Prostate gland (tissue), 2 donors: ENCODE results near the gene GBP3. TPM values are rescaled to one million over a fixed set of nuclear protein-coding genes. Genes with fewer than 3 reads are reported as not detected.

Experiments used
- DNase-seq: peaks from one replicate; pipeline ENCODE4 v3.0.0-alpha.2; 2019; ENCODE audit warnings: low spot score
- H3K27ac ChIP-seq, 2 donors: fragments of 200-600 bp; sonication (generic); 2 replicates each; pipeline ENCODE4 v1.5.1; 2017 to 2019
- H3K27me3 ChIP-seq: fragments of 200-600 bp; sonication (generic); replicated peaks from 2 replicates; pipeline ENCODE4 v1.5.1; 2019; ENCODE audit not compliant: insufficient read depth
- H3K36me3 ChIP-seq, 2 donors: fragments of 200-600 bp; sonication (generic); 1 replicate in 1 of 2; 2 replicates in 1 of 2; pipeline versions ENCODE4 v1.5.1 to v1.8.1; 2017 to 2019
- H3K4me1 ChIP-seq: fragments of 200-600 bp; sonication (generic); replicated peaks from 2 replicates; pipeline ENCODE4 v1.5.1; 2019
- H3K4me3 ChIP-seq, 2 donors: fragments of 200-600 bp; sonication (generic); 2 replicates each; pipeline ENCODE4 v1.5.1; 2017 to 2019
- H3K9me3 ChIP-seq: fragments of 200-600 bp; sonication (generic); 2 replicates; pipeline ENCODE4 v1.5.1; 2017
- CTCF ChIP-seq, 4 experiments: fragments of 200-600 bp in 2 of 4; fragments of 450-650 bp in 2 of 4; sonication (generic) in 2 of 4; IDR thresholded peaks; 1 replicate in 3 of 4; 2 replicates in 1 of 4; pipeline ENCODE4 v1.5.1; 2016 to 2019; ENCODE audit warnings: antibody characterized with exemption in 4 of 4, mild to moderate bottlenecking in 2 of 4, moderate library complexity in 2 of 4
- POLR2A ChIP-seq: fragments of 450-650 bp; IDR thresholded peaks from one replicate; pipeline ENCODE4 v1.6.1; 2016; ENCODE audit warnings: antibody characterized with exemption, mild to moderate bottlenecking
- POLR2AphosphoS5 ChIP-seq: sonication (generic); formaldehyde crosslinking; IDR thresholded peaks from one replicate; pipeline ENCODE4 v1.6.1; 2017; ENCODE audit warnings: antibody characterized with exemption
- WGBS: methylation state at CpG from one replicate; pipeline ENCODE4 v1.1.5; 2018; 5-methylcytosine and 5-hydroxymethylcytosine counted together
- intact Hi-C: fragments of 100-400 bp; cut with DNase I; formaldehyde crosslinking; loops from one replicate; pipeline ENCODE4 v1.14.2; 2022
- total RNA-seq, 2 donors: library from RNA; depleted of rRNA; stranded (reverse); fragments of >200 nt; gene quantifications; one replicate each; pipeline ENCODE4 v1.1.0, GENCODE V29; 2016

Gene GBP3
- total RNA-seq, 2 donors from 2014 or later = 15.8 to 32.7 TPM

GRCh38 chr1:89043940-89044339, 21.3 kb upstream of the GBP3 start:
- Histone ChIP-seq H3K27me3 (no peaks in the 10 kb centered on the region), H3K4me3 (no peak overlapping the region), H3K36me3 (no peaks in the 10 kb centered on the region), H3K9me3 (no peaks in the 10 kb centered on the region), H3K4me1 (no peaks in the 10 kb centered on the region), H3K27ac (no peak overlapping the region)
- TF ChIP-seq POLR2AphosphoS5 (no peak), CTCF (IDR thresholded peaks at IDR 0.05) (no peak), POLR2A (no peak)
- no peak for DNase-seq
- 83% methylated on average over 5 of the region's 5 CpGs for WGBS
- intact Hi-C loops = no loop called here

GRCh38 chr1:89042491-89042890, 19.8 kb upstream of the GBP3 start:
- Histone ChIP-seq H3K36me3 (no peaks in the 10 kb centered on the region), H3K27me3 (no peaks in the 10 kb centered on the region), H3K27ac (no peak overlapping the region), H3K9me3 (no peaks in the 10 kb centered on the region), H3K4me3 (no peak overlapping the region), H3K4me1 (no peaks in the 10 kb centered on the region)
- DNase-seq = no peak
- intact Hi-C loops = no loop called here
- 99% methylated on average over 7 of the region's 7 CpGs for WGBS
- no peak for TF ChIP-seq CTCF (IDR thresholded peaks at IDR 0.05)

GRCh38 chr1:89041721-89042120, 19.1 kb upstream of the GBP3 start:
- H3K36me3 ChIP-seq = no peaks in the 10 kb centered on the region
- TF ChIP-seq CTCF (IDR thresholded peaks at IDR 0.05) = no peak
- TF ChIP-seq POLR2AphosphoS5 = no peak
- TF ChIP-seq POLR2A = no peak
- H3K27ac ChIP-seq = no peak overlapping the region
- WGBS = 98% methylated on average over 1 of the region's 1 CpG
- H3K4me3 ChIP-seq = no peak overlapping the region
- H3K27me3 ChIP-seq = no peaks in the 10 kb centered on the region
- intact Hi-C loops = no loop called here
- H3K4me1 ChIP-seq = no peaks in the 10 kb centered on the region
- no peak for DNase-seq
- H3K9me3 ChIP-seq = no peaks in the 10 kb centered on the region

- no peak overlapping the region for H3K27ac ChIP-seq
- H3K9me3 ChIP-seq = no peaks in the 10 kb centered on the region
- no peaks in the 10 kb centered on the region for H3K36me3 ChIP-seq
- TF ChIP-seq POLR2A = no peak
- no peak for TF ChIP-seq CTCF (IDR thresholded peaks at IDR 0.05)
- TF ChIP-seq POLR2AphosphoS5 = no peak
- no peaks in the 10 kb centered on the region for H3K4me1 ChIP-seq
- no peak for DNase-seq
- intact Hi-C loops = no loop called here
- 80% methylated on average over 3 of the region's 3 CpGs for WGBS
- H3K4me3 ChIP-seq = no peak overlapping the region
- H3K27me3 ChIP-seq = no peaks in the 10 kb centered on the region
Measured at GRCh38 chr1:89041119-89041641, 18.5 kb upstream of the GBP3 start.

- Histone ChIP-seq H3K27me3 (no peaks in the 10 kb centered on the region), H3K4me3 (no peak overlapping the region), H3K9me3 (no peaks in the 10 kb centered on the region), H3K27ac (no peak overlapping the region), H3K4me1 (no peaks in the 10 kb centered on the region), H3K36me3 (no peaks in the 10 kb centered on the region)
- intact Hi-C loops = no loop called here
- WGBS = 91% methylated on average over 1 of the region's 1 CpG
- TF ChIP-seq POLR2AphosphoS5 (no peak), POLR2A (no peak), CTCF (IDR thresholded peaks at IDR 0.05) (no peak)
- no peak for DNase-seq
Measured at GRCh38 chr1:89040315-89040626, 17.6 kb upstream of the GBP3 start.
